Lower leg skin (tissue), 3 donors: ENCODE measurements around the gene PHKG2.

Experiments
- CTCF ChIP-seq, 3 donors: fragments of 450-650 bp; IDR thresholded peaks; one replicate each; pipeline ENCODE4 v1.5.1; 2016; ENCODE audit warnings: antibody characterized with exemption in 3 of 3, mild to moderate bottlenecking in 3 of 3, moderate library complexity in 2 of 3
- POLR2A ChIP-seq, 2 donors: fragments of 450-650 bp; IDR thresholded peaks; one replicate each; pipeline ENCODE4 v1.6.1; 2016 to 2017; ENCODE audit warnings: antibody characterized with exemption in 2 of 2, mild to moderate bottlenecking in 1 of 2, moderate library complexity in 1 of 2

GRCh38 chr16:30710971-30711370 lies 37.3 kb upstream of the PHKG2 start:
- TF ChIP-seq POLR2A (IDR thresholded peaks at IDR 0.05) (no peak), CTCF (IDR thresholded peaks at IDR 0.05) (no peak)
